Measurements from ENCODE around the gene ZNF226.
"Not testable (repeated sequence)": the region's sequence is repeated elsewhere in the genome, so short reads cannot be mapped to it uniquely, and the experiment has no call there.

ZNF226 gene

DNA sequence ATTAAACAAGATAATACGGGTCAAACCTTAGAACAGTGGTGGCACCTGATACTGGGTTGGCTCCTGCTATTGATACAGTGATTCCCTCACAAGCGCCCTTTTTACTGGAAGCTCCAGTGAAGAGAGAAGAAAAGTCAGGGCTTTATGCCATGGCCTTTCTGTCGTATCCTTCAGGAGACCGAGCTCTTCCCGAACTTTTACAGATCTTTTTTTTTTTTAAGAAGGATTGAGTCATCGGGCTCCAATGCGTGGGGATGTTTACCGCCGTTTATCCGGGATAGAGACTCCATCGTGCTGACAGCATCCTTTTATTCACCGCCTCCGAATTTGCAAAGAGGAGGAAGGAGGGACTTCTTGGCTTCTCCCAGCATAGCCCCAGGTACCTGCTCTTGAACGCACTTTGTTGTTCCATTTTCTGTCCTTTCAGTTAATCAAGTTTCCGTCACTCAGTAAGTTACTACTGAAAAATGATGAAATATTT lies 48.0 kb downstream of the ZNF226 start:
- no peak for DNase-seq

DNA sequence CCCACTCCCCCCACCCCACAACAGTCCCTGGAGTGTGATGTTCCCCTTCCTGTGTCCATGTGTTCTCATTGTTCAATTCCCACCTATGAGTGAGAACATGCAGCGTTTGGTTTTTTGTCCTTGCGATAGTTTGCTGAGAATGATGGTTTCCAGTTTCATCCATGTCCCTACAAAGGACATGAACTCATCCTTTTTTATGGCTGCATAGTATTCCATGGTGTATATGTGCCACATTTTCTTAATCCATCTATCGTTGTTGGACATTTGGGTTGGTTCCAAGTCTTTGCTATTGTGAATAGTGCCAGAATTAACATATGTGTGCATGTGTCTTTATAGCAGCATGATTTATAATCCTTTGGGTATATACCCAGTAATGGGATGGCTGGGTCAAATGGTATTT lies 55.0 kb downstream of the ZNF226 start:
- DNase-seq, result not testable (repeated sequence)

DNA sequence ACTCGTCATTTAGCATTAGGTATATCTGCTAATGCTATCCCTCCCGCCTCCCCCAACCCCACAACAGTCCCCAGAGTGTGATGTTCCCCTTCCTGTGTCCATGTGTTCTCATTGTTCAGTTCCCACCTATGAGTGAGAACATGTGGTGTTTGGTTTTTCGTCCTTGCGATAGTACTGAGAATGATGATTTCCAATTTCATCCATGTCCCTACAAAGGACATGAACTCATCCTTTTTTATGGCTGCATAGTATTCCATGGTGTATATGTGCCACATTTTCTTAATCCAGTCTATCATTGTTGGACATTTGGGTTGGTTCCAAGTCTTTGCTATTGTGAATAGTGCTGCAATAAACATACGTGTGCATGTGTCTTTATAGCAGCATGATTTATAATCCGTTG lies 55.9 kb downstream of the ZNF226 start:
- DNase-seq, result not testable (repeated sequence)

DNA sequence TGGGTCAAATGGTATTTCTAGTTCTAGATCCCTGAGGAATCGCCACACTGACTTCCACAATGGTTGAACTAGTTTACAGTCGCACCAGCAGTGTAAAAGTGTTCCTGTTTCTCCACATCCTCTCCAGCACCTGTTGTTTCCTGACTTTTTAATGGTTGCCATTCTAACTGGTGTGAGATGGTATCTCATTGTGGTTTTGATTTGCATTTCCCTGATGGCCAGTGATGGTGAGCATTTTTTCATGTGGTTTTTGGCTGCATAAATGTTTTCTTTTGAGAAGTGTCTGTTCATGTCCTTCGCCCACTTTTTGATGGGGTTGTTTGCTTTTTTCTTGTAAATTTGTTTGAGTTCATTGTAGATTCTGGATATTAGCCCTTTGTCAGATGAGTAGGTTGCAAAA lies 56.4 kb downstream of the ZNF226 start:
- not testable (repeated sequence) for DNase-seq
